ENCODE results near the gene ZNF358. TPM values are rescaled to one million over a fixed set of nuclear protein-coding genes. Genes with fewer than 3 reads are reported as not detected.

ZNF358 gene
- total RNA-seq, 1 donor from 2014 or later, result 41.1 TPM

DNA sequence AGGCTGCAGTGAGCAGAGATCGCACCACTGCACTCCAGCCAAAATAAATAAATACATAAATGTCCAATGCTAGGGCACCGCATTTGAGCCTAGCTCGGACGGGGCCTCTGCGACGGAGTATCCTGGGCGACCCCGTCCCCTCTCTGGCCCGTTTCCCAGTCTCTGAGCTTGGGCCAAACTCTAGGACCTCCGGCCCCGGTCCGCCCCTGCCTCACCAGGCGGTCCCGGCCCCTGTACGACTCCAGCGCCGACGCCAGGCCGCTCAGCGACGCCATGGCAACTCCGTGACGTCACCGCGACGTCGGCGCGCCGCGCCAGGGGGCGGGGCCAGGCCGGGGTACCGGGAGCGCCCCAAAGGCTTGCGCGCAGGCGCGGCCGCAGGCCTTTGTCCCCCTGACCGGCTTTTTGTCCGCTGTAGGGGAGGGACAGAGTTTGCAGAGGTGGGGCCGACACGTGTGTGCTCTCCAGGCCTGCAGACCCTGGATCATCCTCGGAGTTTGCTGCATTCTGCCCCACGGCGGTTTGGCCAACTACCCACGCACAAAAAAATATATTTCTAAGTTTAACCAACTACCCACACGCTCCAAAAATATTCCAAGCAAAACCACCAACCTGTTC is 27.1 kb upstream of the ZNF358 start, which contains the start of gene PEX11G:
Gene PEX11G, minus strand, starts transcription at position 300 of the 618 bp plus-strand sequence. Its CDS starts 25 bp downstream, at position 275.
- Histone ChIP-seq H3K27me3 (ENCODE audit: insufficient read depth, low read length) (no peaks in the 10 kb centered on the region), H3K36me3 (ENCODE audit: insufficient read depth, low read length) (no peaks in the 10 kb centered on the region), H3K4me1 (ENCODE audit: insufficient read depth, low read length) (peaks cover 7% of the 10 kb centered on the region), H3K9me3 (ENCODE audit: insufficient read depth, low read depth, low read length) (no peaks in the 10 kb centered on the region), H3K4me2 (ENCODE audit: low read length) (peak within 1 kb of the TSS; percentile 85), H2AFZ (ENCODE audit: low read depth, low read length) (peak within 1 kb of the TSS; percentile 99), H3K79me2 (ENCODE audit: insufficient read depth, low read length) (no peaks in the 10 kb centered on the region), H3K4me3 (ENCODE audit: insufficient read depth, low read depth, low read length) (peak within 1 kb of the TSS; percentile 72), H3K27ac (ENCODE audit: low read depth, low read length) (peak within 1 kb of the TSS; percentile 86), H3K9ac (ENCODE audit: low read length) (peak within 1 kb of the TSS; percentile 83), H4K20me1 (ENCODE audit: insufficient read depth, low read length) (no peaks in the 10 kb centered on the region)
- Mint-ChIP-seq H3K36me3 (ENCODE audit: low read depth, unreplicated experiment) (no peaks in the 10 kb centered on the region), H3K9me3 (ENCODE audit: unreplicated experiment) (peaks cover 2% of the 10 kb centered on the region), H3K27me3 (ENCODE audit: low read depth, unreplicated experiment) (no peaks in the 10 kb centered on the region), H3K27ac (ENCODE audit: unreplicated experiment) (peak within 1 kb of the TSS; percentile 79), H3K4me1 (ENCODE audit: low read depth, unreplicated experiment) (peaks cover 1% of the 10 kb centered on the region), H3K4me3 (ENCODE audit: unreplicated experiment) (peak within 1 kb of the TSS; percentile 78)
- DNase-seq (ENCODE audit: low read depth) (peak; percentile 72), FAIRE-seq (no peak)
- TF ChIP-seq, protein P1, sequence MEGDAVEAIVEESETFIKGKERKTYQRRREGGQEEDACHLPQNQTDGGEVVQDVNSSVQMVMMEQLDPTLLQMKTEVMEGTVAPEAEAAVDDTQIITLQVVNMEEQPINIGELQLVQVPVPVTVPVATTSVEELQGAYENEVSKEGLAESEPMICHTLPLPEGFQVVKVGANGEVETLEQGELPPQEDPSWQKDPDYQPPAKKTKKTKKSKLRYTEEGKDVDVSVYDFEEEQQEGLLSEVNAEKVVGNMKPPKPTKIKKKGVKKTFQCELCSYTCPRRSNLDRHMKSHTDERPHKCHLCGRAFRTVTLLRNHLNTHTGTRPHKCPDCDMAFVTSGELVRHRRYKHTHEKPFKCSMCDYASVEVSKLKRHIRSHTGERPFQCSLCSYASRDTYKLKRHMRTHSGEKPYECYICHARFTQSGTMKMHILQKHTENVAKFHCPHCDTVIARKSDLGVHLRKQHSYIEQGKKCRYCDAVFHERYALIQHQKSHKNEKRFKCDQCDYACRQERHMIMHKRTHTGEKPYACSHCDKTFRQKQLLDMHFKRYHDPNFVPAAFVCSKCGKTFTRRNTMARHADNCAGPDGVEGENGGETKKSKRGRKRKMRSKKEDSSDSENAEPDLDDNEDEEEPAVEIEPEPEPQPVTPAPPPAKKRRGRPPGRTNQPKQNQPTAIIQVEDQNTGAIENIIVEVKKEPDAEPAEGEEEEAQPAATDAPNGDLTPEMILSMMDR (IDR thresholded peaks at IDR 0.05; ENCODE audit: insufficient read depth, low read depth, low read length), result no peak
- no peak for TF ChIP-seq EZH2 (IDR thresholded peaks at IDR 0.05; ENCODE audit: insufficient read depth, low read length)

GRCh38 chr19:7489609-7490044 is 26.3 kb upstream of the ZNF358 start:
- no peak for DNase-seq (ENCODE audit: low read depth)
- no peaks in the 10 kb centered on the region for H4K20me1 ChIP-seq (ENCODE audit: insufficient read depth, low read length)
- no peak for FAIRE-seq
- Mint-ChIP-seq H3K4me3 (ENCODE audit: unreplicated experiment) (peak overlapping the region; percentile 62), H3K36me3 (ENCODE audit: low read depth, unreplicated experiment) (no peaks in the 10 kb centered on the region), H3K4me1 (ENCODE audit: low read depth, unreplicated experiment) (peaks cover 1% of the 10 kb centered on the region), H3K9me3 (ENCODE audit: unreplicated experiment) (no peaks in the 10 kb centered on the region), H3K27me3 (ENCODE audit: low read depth, unreplicated experiment) (peaks cover 2% of the 10 kb centered on the region), H3K27ac (ENCODE audit: unreplicated experiment) (peak overlapping the region; percentile 27)
- no peak overlapping the region for H3K9ac ChIP-seq (ENCODE audit: low read length)
- H2AFZ ChIP-seq (ENCODE audit: low read depth, low read length), result peak overlapping the region; percentile 99
- H3K79me2 ChIP-seq (ENCODE audit: insufficient read depth, low read length), result no peaks in the 10 kb centered on the region
- no peaks in the 10 kb centered on the region for H3K27me3 ChIP-seq (ENCODE audit: insufficient read depth, low read length)
- H3K4me1 ChIP-seq (ENCODE audit: insufficient read depth, low read length), result peaks cover 7% of the 10 kb centered on the region
- TF ChIP-seq, protein P1 (IDR thresholded peaks at IDR 0.05; ENCODE audit: insufficient read depth, low read depth, low read length), result no peak
- no peak for TF ChIP-seq EZH2 (IDR thresholded peaks at IDR 0.05; ENCODE audit: insufficient read depth, low read length)
- H3K4me2 ChIP-seq (ENCODE audit: low read length), result peak overlapping the region; percentile 85
- no peak overlapping the region for H3K4me3 ChIP-seq (ENCODE audit: insufficient read depth, low read depth, low read length)
- no peak overlapping the region for H3K27ac ChIP-seq (ENCODE audit: low read depth, low read length)
- no peaks in the 10 kb centered on the region for H3K36me3 ChIP-seq (ENCODE audit: insufficient read depth, low read length)
- H3K9me3 ChIP-seq (ENCODE audit: insufficient read depth, low read depth, low read length), result no peaks in the 10 kb centered on the region

- Mint-ChIP-seq H3K27me3 (ENCODE audit: low read depth, unreplicated experiment) (peaks cover 13% of the 10 kb centered on the region), H3K27ac (ENCODE audit: unreplicated experiment) (no peak overlapping the region), H3K4me3 (ENCODE audit: unreplicated experiment) (no peak overlapping the region), H3K4me1 (ENCODE audit: low read depth, unreplicated experiment) (peaks cover 1% of the 10 kb centered on the region), H3K36me3 (ENCODE audit: low read depth, unreplicated experiment) (no peaks in the 10 kb centered on the region), H3K9me3 (ENCODE audit: unreplicated experiment) (no peaks in the 10 kb centered on the region)
- Histone ChIP-seq H3K4me1 (ENCODE audit: insufficient read depth, low read length) (peaks cover 7% of the 10 kb centered on the region), H4K20me1 (ENCODE audit: insufficient read depth, low read length) (no peaks in the 10 kb centered on the region), H3K9ac (ENCODE audit: low read length) (no peak overlapping the region), H3K9me3 (ENCODE audit: insufficient read depth, low read depth, low read length) (no peaks in the 10 kb centered on the region), H3K27ac (ENCODE audit: low read depth, low read length) (no peak overlapping the region), H2AFZ (ENCODE audit: low read depth, low read length) (no peak overlapping the region), H3K79me2 (ENCODE audit: insufficient read depth, low read length) (no peaks in the 10 kb centered on the region), H3K4me3 (ENCODE audit: insufficient read depth, low read depth, low read length) (no peak overlapping the region), H3K36me3 (ENCODE audit: insufficient read depth, low read length) (no peaks in the 10 kb centered on the region), H3K27me3 (ENCODE audit: insufficient read depth, low read length) (no peaks in the 10 kb centered on the region), H3K4me2 (ENCODE audit: low read length) (no peak overlapping the region)
- no peak for DNase-seq (ENCODE audit: low read depth)
- FAIRE-seq, result no peak
- TF ChIP-seq, protein P1 (IDR thresholded peaks at IDR 0.05; ENCODE audit: insufficient read depth, low read depth, low read length), result no peak
Measured at GRCh38 chr19:7492142-7492541, 23.8 kb upstream of the ZNF358 start.
